HG03135 (cell line): ENCODE measurements around the gene C2orf49.
A peak's percentile ranks its signal among the peaks of the same experiment; 100 is the strongest.

ENCODE experiments used
- ATAC-seq: cut with Tn5 transposase; IDR thresholded peaks from one replicate; pipeline ENCODE4 v1.9.1; 2021; ENCODE audit warnings: mild to moderate bottlenecking, moderate library complexity; ENCODE audit not compliant: unreplicated experiment

C2orf49 gene

GRCh38 chr2:105337122-105338019 lies at the start of gene C2orf49:
C2orf49 (plus strand) TSS chr2:105337540; CDS start chr2:105337588, 48 bp downstream.
- ATAC-seq, result peak; percentile 89

DNA sequence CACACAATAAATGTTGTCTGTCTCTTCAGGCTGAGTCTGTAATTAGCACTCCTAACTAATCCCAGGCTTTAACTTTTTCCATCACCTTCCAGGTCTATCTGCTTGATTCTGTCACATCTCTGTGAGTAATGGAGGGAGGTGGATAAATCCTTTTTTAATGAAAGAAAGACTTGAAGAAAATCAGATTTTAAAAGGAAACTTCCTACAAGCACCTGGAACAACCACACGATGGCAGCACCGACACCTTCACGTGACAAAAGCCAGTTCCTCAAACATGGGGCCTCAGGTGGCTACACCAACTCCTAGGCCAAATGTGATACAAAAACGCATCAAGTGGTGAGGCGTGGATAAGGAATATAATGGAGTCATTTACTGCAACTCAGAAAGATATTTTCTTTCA lies 49.6 kb upstream of the C2orf49 start:
- no peak for ATAC-seq

- no peak for ATAC-seq
Observed at GRCh38 chr2:105288133-105288532, 49.2 kb upstream of the C2orf49 start.

DNA sequence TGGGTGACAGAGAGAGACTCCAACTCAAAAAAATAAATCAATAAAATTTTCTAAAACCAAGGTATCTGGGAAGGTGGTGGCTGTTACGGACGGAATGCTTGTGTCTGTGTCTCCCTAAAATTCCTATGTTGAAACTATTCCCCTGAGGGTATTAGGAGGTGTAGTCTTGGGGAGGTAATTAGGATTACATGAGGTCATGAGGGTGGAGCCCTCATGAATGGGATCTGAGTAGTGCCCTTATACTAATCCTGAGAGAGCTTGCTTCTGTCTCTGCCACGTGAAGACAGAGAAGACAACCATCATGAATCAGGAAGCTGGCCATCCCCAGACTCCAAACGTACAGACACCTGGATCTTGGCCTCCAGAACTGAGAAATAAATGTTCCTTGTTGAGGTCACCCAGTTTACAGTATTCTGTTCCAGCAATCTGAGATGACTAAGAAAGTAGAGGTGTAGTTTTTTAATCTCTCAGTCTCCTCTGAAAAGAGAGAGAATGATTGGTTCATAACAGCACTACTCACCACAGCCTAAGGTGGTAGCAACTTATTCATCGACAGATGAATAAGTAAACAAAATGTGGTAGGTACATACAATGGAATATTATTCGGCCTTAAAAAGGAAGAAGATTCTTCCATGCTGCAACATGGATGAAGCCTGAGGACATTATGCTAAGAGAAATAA lies 46.2 kb upstream of the C2orf49 start:
- ATAC-seq, result no peak

- no peak for ATAC-seq
Observed at GRCh38 chr2:105291981-105292380, 45.4 kb upstream of the C2orf49 start.

DNA sequence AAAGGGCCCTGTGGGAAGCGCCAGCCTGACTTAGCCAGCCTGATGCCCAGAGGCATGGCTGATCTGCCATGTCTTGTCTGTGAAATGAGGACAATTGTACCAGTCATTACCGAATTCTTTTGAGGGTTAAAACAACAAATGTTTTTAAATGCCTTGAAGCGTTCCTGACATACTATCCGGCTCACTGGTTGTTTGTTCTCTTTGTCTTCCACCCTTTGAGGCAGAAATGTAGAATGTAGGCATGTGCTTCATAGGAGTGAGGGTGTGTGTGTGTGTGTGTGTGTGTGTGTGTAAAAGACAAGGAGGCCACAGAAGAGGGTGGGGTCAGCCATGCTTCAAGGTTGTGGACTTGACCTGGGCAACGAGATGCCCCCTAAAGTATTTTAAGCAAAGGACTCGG lies 43.3 kb upstream of the C2orf49 start:
- no peak for ATAC-seq

GRCh38 chr2:105294844-105295481 lies 42.4 kb upstream of the C2orf49 start:
- peak; percentile 81 for ATAC-seq

DNA sequence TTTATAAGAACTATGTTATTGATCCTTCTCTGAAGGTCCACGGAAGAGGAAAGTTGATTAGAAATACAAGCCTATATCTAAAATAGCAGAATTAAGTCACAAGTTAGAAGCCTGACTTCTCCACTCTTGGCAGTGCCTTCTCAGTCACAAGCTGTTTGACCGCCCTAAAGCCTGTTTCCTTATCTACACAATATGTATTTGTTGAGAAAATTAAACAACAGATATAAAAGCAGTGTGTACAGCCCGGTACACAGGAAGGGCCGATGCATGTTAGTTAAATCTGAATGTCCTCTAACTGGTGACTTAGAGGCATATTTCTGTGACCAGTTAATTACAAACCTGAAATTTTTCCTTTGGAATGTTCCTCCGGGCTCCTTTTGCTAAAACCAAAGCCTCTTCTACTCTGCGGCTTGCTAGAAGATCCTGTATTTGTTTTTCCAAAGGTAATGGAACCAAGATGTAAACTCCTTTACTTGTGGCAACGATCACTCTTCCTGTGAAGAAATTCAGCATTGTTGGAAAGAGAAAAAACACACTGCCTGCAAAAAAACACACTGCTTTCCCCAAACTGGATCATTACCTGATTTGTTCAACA lies 41.2 kb upstream of the C2orf49 start:
- no peak for ATAC-seq

DNA sequence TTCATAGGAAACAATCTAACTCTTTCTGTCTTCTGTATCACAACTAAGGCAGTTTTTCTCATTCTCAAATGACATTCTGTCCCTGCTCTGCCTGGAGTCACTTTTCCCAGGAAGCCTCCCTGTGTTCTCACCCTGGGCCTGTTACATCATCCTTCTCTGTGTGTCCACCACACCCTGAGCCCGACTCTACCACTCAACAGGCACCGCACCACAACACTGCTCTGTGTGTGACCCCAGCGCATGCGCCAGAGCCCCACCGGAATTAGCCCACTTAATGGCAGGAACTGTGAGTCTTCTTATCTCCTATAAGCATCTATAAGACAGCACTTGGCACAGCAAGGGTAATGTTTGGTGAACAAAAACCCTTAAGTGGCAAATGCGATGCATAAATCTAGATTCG lies 40.1 kb upstream of the C2orf49 start:
- ATAC-seq, result no peak

DNA sequence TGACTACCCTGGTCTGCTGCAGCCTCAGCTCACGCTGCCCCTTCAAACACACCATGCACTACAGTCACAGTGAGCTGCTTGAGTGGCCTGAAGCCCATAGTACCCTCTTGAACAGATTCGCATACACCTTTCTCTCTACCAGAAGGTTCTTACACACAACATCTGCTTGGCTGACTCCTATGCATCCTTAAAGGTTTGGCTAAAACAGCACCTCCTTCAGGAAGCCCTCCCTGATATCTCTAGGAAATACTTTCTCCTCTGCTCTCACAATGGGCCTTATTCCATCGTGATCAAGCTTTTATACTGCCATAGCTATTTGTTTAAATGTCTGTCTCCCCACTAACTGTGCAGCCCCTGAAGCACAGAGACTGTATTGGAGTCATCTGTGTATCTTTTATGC lies 39.3 kb upstream of the C2orf49 start:
- ATAC-seq, result no peak

GRCh38 chr2:105299290-105299689 lies 38.0 kb upstream of the C2orf49 start:
- no peak for ATAC-seq

- no peak for ATAC-seq
Observed at GRCh38 chr2:105301646-105302045, 35.7 kb upstream of the C2orf49 start.

DNA sequence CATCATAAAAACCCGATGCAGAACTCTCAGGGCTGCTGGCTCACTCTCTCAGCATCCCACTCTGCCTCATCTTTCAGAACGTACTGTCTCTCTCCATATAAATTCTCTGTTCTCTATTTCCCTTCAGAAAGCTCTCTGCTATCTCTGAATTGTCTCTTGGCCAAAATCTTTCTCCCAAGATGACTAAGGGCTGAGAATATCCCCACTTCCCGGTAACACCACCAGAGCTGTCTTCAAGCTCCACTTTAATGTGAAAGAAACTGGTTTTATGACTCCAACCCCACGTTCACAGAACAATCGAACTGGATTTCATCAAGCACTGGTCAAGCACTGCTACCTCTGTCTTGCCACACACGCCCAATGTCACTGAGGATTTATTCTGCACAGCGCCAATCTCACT lies 30.2 kb upstream of the C2orf49 start:
- ATAC-seq, result no peak

- ATAC-seq, result no peak
Observed at GRCh38 chr2:105307550-105307949, 29.8 kb upstream of the C2orf49 start.

GRCh38 chr2:105307962-105308361 lies 29.4 kb upstream of the C2orf49 start:
- ATAC-seq, result no peak

DNA sequence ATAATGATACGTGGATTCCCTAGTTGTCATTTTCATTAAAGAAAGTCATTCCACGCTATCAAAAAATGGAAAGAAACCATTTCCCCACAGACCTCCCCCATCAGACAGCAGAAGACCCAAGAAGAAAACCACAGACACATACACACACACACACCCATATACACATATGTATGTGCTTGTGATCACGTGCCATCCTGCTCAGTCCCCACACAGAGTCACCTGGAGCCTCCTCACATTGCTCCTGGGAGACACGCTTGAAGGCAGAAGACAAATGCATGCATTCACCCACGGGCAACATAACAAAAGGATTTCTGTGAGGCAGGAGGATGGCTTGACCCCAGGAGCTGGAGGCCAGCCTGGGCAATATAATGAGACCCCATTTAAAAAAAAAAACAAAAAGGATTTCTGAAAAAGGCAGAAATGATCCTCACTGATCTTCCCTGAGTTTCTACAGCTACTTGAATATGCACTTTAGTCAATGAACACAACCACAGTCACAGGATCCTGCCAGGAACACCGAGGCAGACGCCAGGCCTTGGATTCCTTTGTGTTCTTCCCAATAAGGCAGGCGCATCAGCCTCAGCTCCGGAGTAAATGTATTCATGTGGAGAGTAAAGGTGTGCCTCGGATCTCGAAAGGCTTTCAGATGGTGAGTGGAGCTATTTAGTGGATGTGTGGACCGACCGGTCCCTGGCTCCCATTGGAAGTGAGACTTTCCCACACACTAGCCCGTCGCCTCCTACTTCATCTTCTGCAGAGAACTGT lies 28.8 kb upstream of the C2orf49 start:
- no peak for ATAC-seq

DNA sequence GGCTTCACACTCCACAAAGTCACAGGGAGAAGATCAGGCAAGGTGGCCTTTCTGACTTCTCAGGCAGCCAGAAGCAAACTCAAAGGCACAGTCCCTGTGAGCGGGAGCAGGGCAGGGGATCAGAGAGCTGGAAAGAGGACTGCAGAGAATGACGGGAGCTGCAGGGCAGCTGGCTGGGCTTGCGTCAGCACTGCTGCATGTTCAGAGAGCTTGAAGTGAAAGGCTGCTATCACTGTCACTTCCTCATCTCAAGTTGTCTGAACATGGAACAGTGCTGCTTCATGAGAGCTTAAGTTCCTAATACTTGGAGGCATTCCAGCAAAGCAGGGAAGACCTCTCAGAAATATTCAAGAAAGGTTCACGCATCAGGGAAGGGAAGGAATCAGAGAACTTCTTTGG lies 28.2 kb upstream of the C2orf49 start:
- ATAC-seq, result no peak

DNA sequence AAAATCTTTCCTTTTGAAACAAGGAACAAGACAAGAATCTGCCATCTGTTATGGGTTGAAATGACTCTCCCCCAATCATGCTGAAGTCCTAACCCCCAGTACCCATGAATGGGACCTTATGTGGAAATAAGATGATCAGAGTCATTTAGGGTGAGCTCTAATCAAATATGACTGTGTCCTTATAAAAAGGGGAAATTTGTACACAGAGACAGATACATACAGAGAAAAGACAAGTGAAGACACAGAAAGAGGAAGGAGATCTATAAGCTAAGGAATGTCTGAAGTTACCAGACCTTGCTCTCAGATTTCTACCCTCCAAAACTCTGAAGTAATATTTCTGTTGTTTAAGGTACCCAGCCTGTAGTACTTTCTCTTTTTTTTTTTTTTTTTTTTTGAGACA lies 23.5 kb upstream of the C2orf49 start:
- ATAC-seq, result no peak

GRCh38 chr2:105315314-105315713 lies 22.0 kb upstream of the C2orf49 start:
- ATAC-seq, result no peak

DNA sequence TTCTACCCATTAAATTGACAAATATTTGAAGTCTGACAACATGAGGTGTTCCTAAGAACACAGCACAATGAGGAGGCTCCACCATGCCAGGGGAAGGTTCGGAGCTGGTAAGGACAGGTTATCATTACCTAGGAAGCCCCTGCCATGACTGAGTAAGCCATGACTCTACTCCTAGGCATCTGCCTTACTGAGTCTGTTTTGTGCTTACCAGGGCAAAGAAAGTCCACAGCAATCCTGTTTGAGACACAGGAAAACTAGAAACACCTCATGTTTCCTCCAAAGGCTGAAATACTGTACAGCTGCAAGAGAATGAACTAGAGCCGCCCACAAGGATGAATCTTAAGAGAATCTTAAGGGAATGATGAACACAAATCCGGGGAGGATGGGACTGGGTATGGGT lies 19.4 kb upstream of the C2orf49 start:
- ATAC-seq, result no peak
